Activated T-cell treated with anti-CD3 and anti-CD28 coated beads for 48 hours (primary cell): ENCODE results near the gene MACROD1.
"Not testable (repeated sequence)": the region's sequence is repeated elsewhere in the genome, so short reads cannot be mapped to it uniquely, and the experiment has no call there.

Experiments
- DNase-seq: peaks from one replicate; pipeline ENCODE4 v3.0.0-alpha.2; 2020; ENCODE audit warnings: low read depth

The MACROD1 gene

DNA sequence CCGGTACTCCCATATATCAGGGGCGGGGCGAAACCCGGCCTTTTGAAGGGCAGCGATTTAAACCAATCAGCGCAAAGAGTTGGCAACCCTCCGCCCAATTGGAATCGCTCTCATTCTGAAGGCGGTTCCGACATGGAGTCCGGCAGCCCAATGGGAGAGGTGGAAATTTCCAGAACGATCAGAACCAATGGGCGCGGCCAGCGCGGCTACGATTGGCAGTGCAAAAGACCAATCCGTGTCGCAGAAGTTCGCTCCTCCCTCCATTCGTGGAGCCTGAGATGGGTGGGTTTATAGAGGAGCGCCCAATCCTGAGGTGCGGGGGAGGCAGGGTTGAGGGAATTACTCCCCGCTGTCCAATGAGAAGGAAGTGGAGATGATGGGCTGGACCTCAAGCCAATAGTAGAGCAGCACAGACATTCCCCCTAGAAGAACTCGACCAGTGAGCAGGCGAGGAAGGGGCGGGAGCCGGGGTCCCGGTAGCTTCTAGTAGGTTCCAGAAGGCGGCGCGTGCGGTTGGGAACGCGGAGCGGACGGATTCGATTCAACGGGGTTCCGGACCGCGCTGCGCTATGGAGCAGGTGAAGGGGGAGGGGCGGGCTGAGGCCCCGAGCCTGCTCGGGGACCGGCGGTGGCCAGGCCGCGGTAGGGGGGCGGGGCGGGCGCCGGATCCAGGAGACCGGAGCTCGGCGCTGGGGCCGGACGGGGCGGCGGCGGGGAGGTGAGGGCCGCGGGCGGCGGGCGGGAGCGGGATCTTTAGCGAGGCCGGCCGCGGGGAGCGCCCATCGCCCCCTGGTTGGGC, 20.0 kb upstream of the MACROD1 start, which contains the start of gene STIP1:
TSS of gene STIP1 (plus strand) at position 479 of the 799 bp plus-strand sequence. CDS start at position 570, 91 bp downstream.
- DNase-seq = peak; percentile 98

DNA sequence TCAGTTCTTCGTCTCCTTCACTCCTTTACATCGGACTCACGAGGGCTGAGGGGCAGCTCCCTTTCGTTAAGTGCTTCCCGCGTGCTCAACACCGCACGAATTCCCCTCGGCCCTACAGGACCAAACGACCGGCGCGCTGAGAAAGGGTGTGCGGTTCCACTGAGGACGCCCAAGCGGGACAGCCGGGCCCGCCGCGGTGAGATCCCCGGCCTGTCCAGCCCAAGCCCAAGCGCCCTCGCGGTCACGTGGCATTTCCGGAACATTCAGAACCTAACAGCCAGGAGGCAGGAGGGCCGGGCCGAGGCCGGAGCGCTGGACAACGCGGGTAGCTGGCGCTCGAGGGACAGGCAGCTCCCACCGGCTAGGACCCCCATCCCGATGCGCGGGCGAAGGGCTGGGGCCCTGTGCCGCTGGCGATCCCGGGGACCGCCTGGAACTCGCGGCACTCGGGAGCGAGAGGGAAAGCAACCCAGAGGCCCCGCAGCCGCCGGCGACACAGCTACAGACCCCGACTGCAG, 19.3 kb upstream of the MACROD1 start:
- peak; percentile 21 for DNase-seq

DNA sequence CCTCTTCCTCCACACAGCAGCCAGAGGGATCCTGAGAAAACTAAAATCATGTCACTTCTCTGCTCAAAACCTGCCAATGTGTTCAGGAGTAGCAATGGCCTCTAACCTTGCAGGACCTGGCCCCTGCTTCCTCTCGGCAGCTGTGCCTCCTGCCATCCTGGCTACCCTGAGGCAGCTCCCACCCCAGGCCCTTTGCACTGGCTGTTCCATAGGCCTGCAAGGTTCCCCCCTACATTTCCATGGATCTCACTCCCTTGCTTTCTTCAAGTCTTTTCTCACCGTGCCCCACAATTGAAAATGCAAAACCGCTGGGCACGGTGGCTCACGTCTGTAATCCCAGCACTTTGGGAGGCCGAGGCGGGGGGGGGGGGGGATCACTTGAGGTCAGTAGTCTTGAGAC, 18.0 kb upstream of the MACROD1 start:
- DNase-seq = no peak

DNA sequence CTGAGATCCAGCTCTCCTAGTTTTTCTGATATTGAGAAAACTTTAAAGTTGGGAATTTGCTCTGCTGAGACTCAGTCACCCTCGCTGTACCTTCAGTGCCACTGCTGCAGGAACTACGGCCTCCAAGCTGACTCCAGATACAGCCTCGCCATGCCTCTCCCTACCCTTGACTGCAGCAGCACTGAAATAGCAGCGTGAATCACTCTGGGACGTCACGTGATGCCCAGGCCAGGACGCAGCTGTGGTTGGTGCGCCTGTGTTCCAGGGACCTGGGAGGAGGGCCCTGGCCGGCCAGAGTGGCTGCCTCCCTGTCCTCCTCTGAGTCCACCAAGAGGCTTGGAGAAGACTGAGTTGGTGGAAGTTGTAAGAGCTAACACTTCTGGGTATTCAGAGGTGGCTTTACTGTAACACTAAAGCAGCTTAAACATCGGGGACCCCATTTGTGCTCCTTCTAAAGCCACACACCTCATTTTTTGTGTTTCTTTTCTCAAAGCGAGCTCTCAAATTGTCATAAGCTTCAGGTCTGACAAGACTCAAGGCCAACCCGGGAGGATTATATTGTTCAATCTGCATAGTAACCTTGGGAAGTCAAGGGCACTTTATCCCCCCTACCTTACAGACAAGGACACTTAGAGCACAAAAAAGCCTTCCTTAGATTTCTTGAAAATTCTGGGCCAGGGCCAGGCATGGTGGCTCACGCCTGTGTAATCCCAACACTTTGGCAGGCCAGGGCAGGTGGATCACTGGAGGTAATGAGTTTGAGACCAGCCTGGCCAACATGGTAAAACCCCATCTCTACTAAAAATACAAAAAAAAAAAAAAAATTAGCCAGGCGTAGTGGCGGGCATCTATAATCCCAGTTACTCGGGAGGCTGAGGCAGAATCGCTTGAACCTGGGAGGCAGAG, 15.8 kb upstream of the MACROD1 start:
- peak; percentile 45 for DNase-seq

DNA sequence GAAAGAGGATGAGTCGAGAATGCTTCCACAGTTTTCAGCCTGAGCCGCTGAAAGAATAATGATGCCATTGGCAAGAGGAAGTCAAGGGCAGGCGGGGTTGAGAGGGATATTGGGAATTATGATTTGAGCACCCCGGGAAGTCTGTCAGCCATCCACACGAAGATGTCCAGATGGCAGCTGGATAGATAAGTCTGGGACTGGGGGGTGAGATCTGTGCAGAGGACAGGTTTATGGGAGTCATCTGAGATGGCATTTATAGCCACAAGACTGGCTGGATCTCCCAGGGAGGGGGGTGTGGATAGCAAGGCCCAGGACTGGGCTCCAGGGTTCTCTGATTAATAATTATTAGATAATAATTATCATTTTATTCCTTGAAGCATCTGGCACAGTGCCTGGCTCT, 15.0 kb upstream of the MACROD1 start:
- no peak for DNase-seq

DNA sequence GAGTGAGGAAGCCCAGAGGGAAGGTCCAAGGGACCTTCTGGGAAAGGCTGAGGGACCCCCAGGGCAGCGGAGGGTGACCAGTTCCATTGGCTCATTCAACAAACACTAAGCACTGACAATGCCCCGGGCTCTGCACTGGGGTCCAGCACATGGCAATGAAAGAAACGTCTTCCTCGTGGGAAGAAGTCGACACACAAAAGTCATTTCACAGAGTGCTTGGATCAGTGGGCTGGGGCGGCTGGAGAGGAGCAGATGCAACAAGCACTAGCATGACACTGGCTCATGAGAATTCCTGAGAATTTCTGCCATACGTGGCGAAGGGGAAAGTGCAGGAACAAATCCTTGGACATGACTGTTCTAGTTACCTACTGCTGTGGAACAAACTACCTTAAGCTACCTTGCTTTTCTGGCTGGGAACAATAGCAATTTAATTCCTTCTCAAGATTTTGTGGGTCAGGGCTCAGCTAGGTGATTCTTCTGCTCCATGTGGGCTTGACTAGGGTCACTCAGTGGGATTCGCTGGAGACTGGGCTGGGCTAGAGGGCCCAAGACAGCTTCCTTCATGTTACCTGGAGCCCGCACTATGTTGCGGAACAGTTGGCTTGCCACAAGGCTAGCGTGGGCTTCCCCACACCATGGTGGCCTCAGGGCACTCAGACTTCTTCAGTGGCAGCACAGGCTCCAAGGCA, 13.2 kb upstream of the MACROD1 start:
- DNase-seq = no peak

DNA sequence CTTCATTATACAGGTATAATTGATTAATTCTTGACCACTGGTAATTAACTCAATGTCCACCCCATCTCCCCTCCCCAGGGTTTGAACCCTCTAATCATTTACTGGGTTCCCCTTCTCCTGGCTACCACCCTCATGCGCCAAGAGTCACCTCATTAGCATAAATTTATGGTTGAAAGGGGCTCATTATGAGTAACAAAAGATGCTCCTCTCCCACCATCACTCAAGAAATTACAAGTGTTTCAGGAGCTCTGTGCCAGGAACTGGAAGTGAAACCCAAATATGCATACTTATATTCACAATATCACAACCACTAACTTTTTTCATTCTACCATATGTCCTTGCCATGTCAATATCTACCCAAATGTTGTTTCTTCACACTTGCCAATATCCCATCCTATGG, 12.3 kb upstream of the MACROD1 start:
- DNase-seq = no peak

DNA sequence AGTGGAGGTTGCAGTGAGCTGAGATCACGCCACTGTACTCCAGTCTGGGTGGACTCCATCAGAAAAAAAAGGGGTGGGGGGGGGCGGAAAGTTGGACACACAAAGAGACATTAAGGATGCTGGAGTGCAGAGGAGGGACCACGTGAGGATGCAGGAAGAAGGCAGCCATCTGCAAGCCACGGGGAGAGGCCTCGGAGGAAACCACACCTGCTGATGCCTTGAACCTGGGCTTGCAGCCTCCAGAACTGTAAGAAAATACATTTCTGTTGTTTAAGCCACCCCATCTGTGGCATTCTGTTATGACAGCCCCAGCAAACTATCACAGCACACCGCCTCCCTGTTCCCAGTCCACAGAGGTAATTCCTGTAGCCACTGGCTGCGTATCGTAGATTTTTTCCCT, 10.8 kb upstream of the MACROD1 start:
- no peak for DNase-seq

DNA sequence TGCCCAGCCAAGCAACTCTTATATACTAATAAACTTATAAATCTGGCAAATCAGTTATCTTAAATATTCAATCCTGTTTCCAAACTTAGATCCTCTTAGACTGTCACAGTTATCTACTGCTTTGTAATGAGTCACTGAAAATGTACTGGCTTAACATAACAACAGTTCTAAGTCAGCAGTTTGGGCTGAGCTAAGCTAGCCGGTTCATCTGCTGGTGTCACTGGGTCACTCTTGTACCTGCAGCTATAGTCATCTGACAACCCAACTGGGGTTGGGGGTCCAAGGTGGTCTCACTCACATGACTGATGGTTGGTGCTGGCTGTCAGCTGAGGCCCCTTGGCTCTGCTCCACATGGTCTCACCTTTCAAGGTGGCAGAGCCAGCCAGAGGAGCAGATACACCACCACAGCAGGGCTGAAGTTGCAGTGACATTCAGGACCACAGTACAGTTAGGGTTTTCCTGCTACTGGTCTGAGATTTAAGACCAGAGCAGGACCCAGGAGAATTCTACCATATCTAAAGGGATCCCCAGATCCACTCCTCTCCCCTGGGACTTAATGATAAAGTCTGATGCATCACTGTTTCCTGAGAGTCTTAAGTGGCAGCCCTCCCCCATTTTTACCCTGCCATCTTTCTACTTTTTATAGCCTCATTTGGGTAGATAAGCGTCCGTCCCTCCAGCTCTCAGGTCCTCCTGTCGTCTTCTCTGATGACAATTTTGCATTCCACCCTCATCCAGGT, 7.9 kb upstream of the MACROD1 start:
- DNase-seq = no peak

DNA sequence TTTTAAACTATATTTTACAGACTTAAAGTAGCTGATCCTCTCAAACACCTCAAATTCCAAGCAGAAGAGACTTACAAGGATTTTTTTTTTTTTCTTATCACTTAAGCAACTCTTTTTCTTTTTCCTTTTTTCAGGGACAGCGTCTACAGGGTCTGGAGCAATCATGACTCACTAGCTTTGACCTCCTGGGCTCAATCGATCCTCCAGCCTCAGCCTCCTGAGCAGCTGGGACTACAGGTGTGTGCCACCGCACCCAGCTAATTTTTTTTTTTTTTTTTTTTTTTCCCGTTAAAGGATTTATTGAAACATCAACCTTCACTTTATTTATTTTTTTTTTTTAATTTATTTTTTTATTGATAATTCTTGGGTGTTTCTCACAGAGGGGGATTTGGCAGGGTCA, 4.5 kb upstream of the MACROD1 start:
- no peak for DNase-seq

DNA sequence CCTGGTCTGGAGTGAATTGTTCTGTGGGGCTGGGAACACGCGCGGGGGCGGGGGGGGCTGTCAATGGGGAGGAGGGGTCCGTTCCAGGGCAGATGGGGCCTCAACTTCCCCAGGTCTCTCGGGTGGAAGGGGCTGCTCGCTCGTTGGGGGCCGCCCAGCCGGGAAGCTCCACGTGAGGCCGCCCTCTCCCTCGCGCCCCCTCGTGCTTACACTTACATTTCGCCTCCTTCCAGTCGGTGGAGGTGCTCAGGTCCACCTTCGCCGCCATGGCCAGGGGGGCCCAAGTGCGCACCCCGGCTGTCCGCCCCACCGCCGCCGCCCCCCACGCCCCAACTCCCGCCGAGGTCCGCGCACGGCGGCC, 452 bp downstream of the MACROD1 start:
- no peak for DNase-seq

DNA sequence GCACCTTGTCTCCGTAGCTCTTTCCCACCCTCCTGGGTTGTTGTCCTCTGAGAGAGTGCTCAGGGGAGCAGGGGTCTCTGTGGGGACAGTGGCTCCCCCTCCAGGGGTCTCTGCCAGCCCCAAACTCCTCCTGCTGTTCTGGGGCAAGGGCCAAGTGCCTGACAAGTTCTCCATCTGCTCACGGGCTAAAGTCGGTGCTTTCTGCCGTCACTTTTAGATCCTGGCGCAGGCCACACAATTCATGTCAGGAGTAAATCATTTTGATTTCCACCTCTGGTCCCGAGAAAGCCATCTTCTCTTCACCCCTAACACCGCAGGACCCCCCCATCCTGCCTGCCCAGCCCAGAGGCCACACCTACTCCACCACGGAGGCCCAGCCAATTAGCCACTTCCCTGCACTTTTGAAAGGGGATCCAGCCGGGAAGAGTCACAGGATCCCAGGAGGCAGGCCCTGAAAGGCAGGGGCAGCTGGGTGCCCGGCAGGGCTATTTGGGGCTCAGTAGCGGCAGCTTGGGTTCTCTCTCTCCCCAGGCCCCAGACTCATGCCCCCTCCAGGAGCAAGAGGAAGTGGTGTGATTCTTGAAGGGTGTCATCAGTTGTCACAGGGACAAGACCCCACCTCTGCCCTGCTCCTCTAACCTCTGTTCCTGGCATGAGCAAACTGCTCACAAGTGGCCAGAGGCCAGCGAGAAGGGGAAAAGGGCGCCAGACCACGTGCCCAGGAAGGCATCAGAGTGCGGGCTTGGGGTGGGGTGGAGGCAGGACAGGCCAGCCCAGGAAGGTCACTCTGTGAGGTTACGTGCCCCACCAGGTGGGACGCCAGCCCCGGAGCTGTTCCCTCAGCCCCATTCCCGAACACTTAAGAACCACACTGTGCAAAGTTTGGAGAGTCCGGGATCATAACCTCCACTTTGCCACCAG, 1.3 kb downstream of the MACROD1 start:
- DNase-seq = no peak

DNA sequence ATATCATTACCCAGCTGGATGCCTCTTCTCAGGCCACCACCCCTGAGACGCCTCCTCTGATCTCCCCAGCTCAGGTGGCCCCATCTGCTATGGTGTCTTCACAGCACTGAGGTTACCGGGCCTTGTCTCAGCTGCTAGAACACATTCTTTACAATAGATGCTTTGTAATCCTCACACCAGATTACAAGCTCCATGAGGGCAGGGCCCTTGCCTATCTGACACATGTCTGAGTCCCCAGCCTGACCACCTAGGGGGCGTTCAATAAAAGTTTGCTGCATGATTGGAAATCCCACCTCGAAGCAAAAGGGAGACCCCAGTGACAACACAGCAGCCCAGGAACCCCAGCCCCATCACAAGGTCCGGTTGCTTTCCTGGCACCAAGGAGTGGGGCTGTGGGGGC, 2.0 kb downstream of the MACROD1 start:
- no peak for DNase-seq

DNA sequence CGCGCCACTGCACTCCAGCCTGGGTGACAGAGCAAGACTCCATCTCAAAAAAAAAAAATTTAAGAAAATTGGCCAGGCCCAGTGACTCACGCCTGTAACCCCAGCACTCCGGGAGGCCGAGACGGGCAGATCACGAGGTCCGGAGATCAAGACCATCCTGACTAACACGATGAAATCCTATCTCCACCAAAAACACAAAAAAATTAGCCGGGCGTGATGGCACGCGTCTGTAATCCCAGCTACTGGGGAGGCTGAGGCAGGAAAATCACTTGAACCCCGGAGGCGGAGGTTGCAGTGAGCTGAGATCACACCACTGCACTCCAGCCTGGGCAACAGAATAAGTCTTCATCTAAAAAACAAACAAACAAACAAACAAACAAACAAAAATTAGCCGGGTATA, 3.1 kb downstream of the MACROD1 start:
- DNase-seq = not testable (repeated sequence)

DNA sequence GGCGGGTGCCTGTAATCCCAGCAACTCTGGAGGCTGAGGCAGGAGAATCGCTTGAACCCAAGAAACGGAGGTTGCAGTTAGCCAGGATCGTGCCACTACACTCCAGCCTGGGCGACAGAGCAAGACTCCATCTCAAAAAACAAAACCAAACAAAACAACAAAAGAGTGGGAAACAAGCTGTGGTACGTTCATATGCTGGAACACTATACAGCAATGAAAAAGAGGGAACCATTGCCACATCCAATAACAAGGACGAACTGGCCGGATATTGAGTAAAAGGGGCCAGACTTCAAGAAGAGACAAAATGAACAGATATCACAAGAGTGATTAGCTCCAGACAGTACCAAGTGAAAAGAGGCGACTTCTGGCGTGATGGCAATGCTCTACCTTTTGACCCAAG, 4.9 kb downstream of the MACROD1 start:
- DNase-seq = no peak

DNA sequence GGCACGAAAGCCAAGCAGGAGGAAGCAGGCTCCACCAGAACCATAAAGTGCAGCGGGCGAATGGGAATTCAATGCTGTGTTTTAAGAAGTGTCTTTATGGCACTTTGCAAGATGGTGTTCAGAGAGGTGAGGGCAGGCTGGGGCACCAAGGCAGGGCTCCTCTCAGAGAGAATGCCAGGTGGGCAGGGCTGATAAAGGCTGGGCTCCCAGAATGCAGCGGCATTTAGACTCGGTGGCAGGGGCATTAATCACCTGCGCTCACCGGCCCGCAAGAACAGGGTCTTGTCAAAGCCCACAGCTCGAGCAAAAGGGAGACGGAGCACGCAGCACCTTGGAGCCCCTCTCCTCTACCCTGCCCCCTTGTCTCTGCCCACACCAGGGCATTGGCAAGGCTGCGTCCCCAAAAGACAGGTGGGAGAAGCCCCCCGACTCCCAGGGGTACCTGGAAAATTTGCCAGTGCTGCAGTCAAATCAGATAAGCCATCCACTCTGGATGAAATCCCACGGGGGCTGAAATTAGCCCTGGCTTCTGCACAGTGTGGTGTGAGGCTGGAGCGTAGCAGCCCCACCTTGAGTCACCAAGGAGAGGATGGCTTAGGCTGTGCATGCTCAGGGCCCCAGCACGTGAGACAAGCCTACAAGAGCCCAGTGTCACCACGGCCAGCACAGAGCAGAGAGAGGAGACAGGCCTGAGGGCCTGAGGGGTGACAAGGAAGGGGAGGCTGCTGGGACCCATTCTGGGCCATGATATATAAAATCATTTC, 8.1 kb downstream of the MACROD1 start:
- no peak for DNase-seq

DNA sequence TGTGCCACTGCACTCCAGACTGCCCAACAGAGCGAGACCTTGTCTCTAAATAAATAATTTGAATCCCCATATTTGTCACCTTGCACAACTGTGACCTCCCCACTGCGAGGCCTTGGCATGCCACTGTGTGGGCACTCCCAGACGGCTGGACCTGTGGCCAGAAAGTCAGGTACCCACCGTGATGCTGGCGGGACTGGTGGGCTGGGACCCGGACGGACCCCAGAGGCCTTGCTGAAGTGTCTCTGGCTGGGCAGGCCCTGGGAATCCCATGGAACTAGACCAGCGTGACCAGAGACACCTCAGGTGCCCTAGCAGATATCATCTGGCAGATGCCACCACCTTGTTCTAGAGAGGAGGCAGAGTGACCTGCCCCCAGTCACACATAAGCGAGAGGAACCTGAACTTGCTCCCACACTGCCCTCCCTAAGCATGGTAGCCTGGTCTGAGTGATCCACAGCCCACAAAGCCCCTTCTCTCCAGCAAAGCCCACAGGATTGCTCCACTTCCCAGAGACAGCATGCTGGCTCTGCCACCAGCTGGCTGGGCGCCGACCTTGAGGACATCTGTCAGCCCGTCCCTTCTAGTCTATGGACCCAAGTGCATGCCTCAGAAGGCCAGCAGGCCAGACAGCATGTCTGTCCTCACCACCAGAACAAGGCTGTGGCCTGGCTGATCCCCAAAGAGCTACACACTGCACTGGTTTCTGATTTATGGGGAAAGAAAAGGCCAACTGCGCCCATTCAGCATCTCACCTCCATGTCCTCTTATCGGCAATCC, 9.5 kb downstream of the MACROD1 start:
- no peak for DNase-seq

DNA sequence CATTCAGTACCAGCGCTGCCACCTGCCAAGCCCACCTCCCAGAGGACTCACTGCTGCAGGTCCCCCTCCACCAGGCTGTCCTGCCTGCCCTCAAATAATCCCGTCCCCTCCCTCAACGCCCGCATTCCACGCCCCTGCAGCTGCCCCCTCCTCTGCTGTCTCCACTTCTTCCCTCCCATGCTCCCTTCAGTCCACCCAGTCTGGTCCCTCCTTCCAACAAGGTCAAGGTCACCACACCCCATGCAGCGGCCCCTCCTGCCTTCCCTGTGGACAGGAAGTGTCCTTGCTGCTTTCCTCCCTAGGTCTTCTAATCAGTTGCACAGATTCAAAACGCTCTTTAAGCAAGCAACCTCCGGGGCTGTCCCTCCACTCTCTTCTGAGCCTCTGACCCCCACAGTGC, 12.1 kb downstream of the MACROD1 start:
- no peak for DNase-seq
